ENCODE measurements around the gene MPP4. TPM values are rescaled to one million over a fixed set of nuclear protein-coding genes. Genes with fewer than 3 reads are reported as not detected.
A peak's percentile ranks its signal among the peaks of the same experiment; 100 is the strongest.

The MPP4 gene
- total and polyA plus RNA-seq, 4 donors = 0.08 to 0.22 (median 0.15) TPM; not detected in 1

- Histone ChIP-seq H3K9me3 (ENCODE audit: control insufficient read depth in 4 of 4, insufficient read depth in 3 of 4, low read length in 3 of 4) (no peaks in the 10 kb centered on the region), H3K27me3 (ENCODE audit: control insufficient read depth in 3 of 3, insufficient read depth in 3 of 3, low read length in 2 of 3) (no peaks in the 10 kb centered on the region), H3K36me3 (ENCODE audit: control insufficient read depth in 4 of 4, insufficient read depth in 4 of 4, low read length in 4 of 4) (peaks cover 0 to 4% (median 2%) of the 10 kb centered on the region in 4 donors), H3K9ac (ENCODE audit: insufficient read depth in 1 of 2, low read length in 2 of 2) (no peak overlapping the region), H3K4me1 (ENCODE audit: control insufficient read depth in 5 of 5, insufficient read depth in 5 of 5, low read length in 5 of 5) (peaks cover 0 to 6% (median 2%) of the 10 kb centered on the region in 5 donors), H3K4me3 (no peak overlapping the region), H3K27ac (ENCODE audit: low read depth in 1 of 2, low read length in 1 of 2) (no peak overlapping the region)
- 92 to 94% methylated on average over 4 of the region's 4 CpGs for WGBS, 2 donors
- DNase-seq = no peak
- no peak for TF ChIP-seq CTCF (IDR thresholded peaks at IDR 0.05; ENCODE audit: control extremely low read depth, extremely low read depth)
- no peak for ATAC-seq (ENCODE audit: insufficient read depth, low FRiP score)
Observed at GRCh38 chr2:201621293-201621999, 77.0 kb downstream of the MPP4 start.

GRCh38 chr2:201618744-201619662 is 79.4 kb downstream of the MPP4 start:
- peaks cover 0 to 2% (median 0%) of the 10 kb centered on the region in 4 donors for H3K36me3 ChIP-seq (ENCODE audit: control insufficient read depth in 4 of 4, insufficient read depth in 4 of 4, low read length in 4 of 4)
- DNase-seq (peak; percentile 92 to 93 (median 92)), ATAC-seq (ENCODE audit: insufficient read depth, low FRiP score) (peak; percentile 72)
- 44 to 50% methylated on average over 39 of the region's 39 CpGs for WGBS, 2 donors
- H3K27ac ChIP-seq (ENCODE audit: low read depth in 1 of 2, low read length in 1 of 2) = no peak overlapping the region
- no peaks in the 10 kb centered on the region for H3K27me3 ChIP-seq (ENCODE audit: control insufficient read depth in 3 of 3, insufficient read depth in 3 of 3, low read length in 2 of 3)
- no peaks in the 10 kb centered on the region for H3K9me3 ChIP-seq (ENCODE audit: control insufficient read depth in 4 of 4, insufficient read depth in 3 of 4, low read length in 3 of 4)
- no peak overlapping the region for H3K4me3 ChIP-seq
- peak; percentile 17 for TF ChIP-seq CTCF (IDR thresholded peaks at IDR 0.05; ENCODE audit: control extremely low read depth, extremely low read depth)
- H3K9ac ChIP-seq (ENCODE audit: insufficient read depth in 1 of 2, low read length in 2 of 2) = peak overlapping the region in 1 of 2 donors; percentile 7
- H3K4me1 ChIP-seq (ENCODE audit: control insufficient read depth in 5 of 5, insufficient read depth in 5 of 5, low read length in 5 of 5) = peaks cover 0 to 6% (median 2%) of the 10 kb centered on the region in 5 donors

GRCh38 chr2:201608021-201608420 is 90.4 kb downstream of the MPP4 start:
- no peak for TF ChIP-seq CTCF (IDR thresholded peaks at IDR 0.05; ENCODE audit: control extremely low read depth, extremely low read depth)
- Histone ChIP-seq H3K27me3 (ENCODE audit: control insufficient read depth in 3 of 3, insufficient read depth in 3 of 3, low read length in 2 of 3) (no peaks in the 10 kb centered on the region), H3K4me1 (ENCODE audit: control insufficient read depth in 5 of 5, insufficient read depth in 5 of 5, low read length in 5 of 5) (no peaks in the 10 kb centered on the region), H3K36me3 (ENCODE audit: control insufficient read depth in 4 of 4, insufficient read depth in 4 of 4, low read length in 4 of 4) (no peaks in the 10 kb centered on the region), H3K9ac (ENCODE audit: insufficient read depth in 1 of 2, low read length in 2 of 2) (no peak overlapping the region), H3K9me3 (ENCODE audit: control insufficient read depth in 4 of 4, insufficient read depth in 3 of 4, low read length in 3 of 4) (peaks cover 0 to 4% (median 0%) of the 10 kb centered on the region in 4 donors), H3K4me3 (no peak overlapping the region), H3K27ac (ENCODE audit: low read depth in 1 of 2, low read length in 1 of 2) (no peak overlapping the region)
- DNase-seq = no peak
- ATAC-seq (ENCODE audit: insufficient read depth, low FRiP score) = no peak
- 68 to 81% methylated on average over 1 of the region's 1 CpG for WGBS, 2 donors

Data from lung (tissue), 12 donors.